ENCODE data around the gene CACNA2D2. TPM values are rescaled to one million over a fixed set of nuclear protein-coding genes. Genes with fewer than 3 reads are reported as not detected.
A peak's percentile ranks its signal among the peaks of the same experiment; 100 is the strongest.

CACNA2D2 gene
- total and polyA plus RNA-seq, 2 of the 8 experiments (the other 6 are each of a cell fraction or from before 2014, with no cell fraction given) = 14.1 to 25.0 TPM

- Histone ChIP-seq H3K4me2 (ENCODE audit: insufficient read depth in 1 of 2, low read depth in 2 of 2, low read length in 2 of 2) (no peak overlapping the region), H3K79me1 (ENCODE audit: low read depth, low read length) (no peaks in the 10 kb centered on the region; the same call in none of the 2 replicates), H3K9ac (replicated peaks in 1 of 4; ENCODE audit: extremely low read depth in 1 of 4, low read depth in 3 of 4, low read length in 3 of 4) (no peak overlapping the region), H3K36me3 (ENCODE audit: control insufficient read depth in 2 of 4, insufficient read depth in 4 of 4, low read length in 3 of 4) (no peaks in the 10 kb centered on the region), H3K56ac (replicated peaks; ENCODE audit: insufficient read length, low read depth, low read length) (no peak overlapping the region), H2BK12ac (ENCODE audit: low read depth, low read length) (peak overlapping the region; percentile 68; the same call in 1 of the 2 replicates), H4K5ac (ENCODE audit: insufficient read length, low read depth, low read length) (no peak overlapping the region), H4K91ac (replicated peaks; ENCODE audit: insufficient read length, low read length) (peak overlapping the region; percentile 44), H3K23ac (ENCODE audit: insufficient read length) (no peak overlapping the region), H4K8ac (ENCODE audit: extremely low read depth, insufficient read depth, low read length) (no peak overlapping the region), H3K4me1 (replicated peaks in 1 of 4; ENCODE audit: control insufficient read depth in 3 of 4, insufficient read depth in 4 of 4, low read length in 3 of 4) (peaks cover 14 to 53% (median 38%) of the 10 kb centered on the region in 4 experiments), H3K14ac (ENCODE audit: insufficient read length) (no peak overlapping the region), H4K20me1 (replicated peaks in 1 of 2; ENCODE audit: control insufficient read depth in 1 of 2, insufficient read depth in 2 of 2, low read length in 2 of 2) (peaks cover 2 to 11% of the 10 kb centered on the region in 2 experiments), H3K27me3 (replicated peaks in 1 of 4; ENCODE audit: control insufficient read depth in 3 of 4, extremely low read depth in 1 of 4, insufficient read depth in 3 of 4, low read length in 3 of 4) (peaks cover 0 to 2% (median 0%) of the 10 kb centered on the region in 4 experiments; a peak in 2 of 7 replicates), H2BK20ac (ENCODE audit: low read length) (0 out of 2 replicates have a peak overlapping the region, but pooled peaks have one; percentile 43), H3K27ac (ENCODE audit: low read depth, low read length) (no peak overlapping the region), H2BK15ac (ENCODE audit: low read length) (peak overlapping the region; percentile 65; the same call in 1 of the 2 replicates), H2AFZ (ENCODE audit: low read length) (no peak overlapping the region), H2BK5ac (ENCODE audit: low read depth, low read length) (peak overlapping the region; percentile 71; the same call in 1 of the 2 replicates), H2BK120ac (replicated peaks; ENCODE audit: low read depth, low read length) (no peak overlapping the region), H3K4me3 (ENCODE audit: extremely low read depth in 1 of 4, insufficient read depth in 2 of 4, low read depth in 3 of 4, low read length in 4 of 4) (no peak overlapping the region), H3K23me2 (ENCODE audit: low read depth, low read length) (no peaks in the 10 kb centered on the region), H2AK5ac (ENCODE audit: low read depth, low read length) (no peak overlapping the region), H3K9me3 (ENCODE audit: insufficient read depth in 2 of 2, low read depth in 1 of 2, low read length in 1 of 2) (no peaks in the 10 kb centered on the region), H3K4ac (replicated peaks; ENCODE audit: insufficient read length, low read depth, low read length) (no peak overlapping the region), H3K18ac (ENCODE audit: extremely low read depth, low read length) (0 out of 2 replicates have a peak overlapping the region, but pooled peaks have one; percentile 63), H3K79me2 (ENCODE audit: control insufficient read depth in 1 of 2, insufficient read depth in 2 of 2, low read length in 2 of 2) (peaks cover 0 to 3% of the 10 kb centered on the region in 2 experiments; a peak in 2 of 4 replicates)
- DNase-seq (ENCODE audit: low read depth in 1 of 2, low spot score in 2 of 2) = no peak
- CTCF ChIA-PET (ENCODE audit: partially characterized antibody) = interaction anchor here (0.8 to 2.2 kb wide), 11 partner anchors 8 to 78 kb away, joined by 3 to 8 read pairs (median 5); no protein-coding TSS in a partner anchor
- TF ChIP-seq E2F6 (IDR thresholded peaks at IDR 0.05) = peak; percentile 33; the same call in 1 of the 2 replicates
- TF ChIP-seq SIX5 (IDR thresholded peaks at IDR 0.05; ENCODE audit: low read depth, low read length) = no peak
- 74% methylated on average over 8 of the region's 8 CpGs; no CpG with 5 or more reads in 1 of the 2 experiments for WGBS, 2 experiments (ENCODE audit: extremely low coverage in 1 of 2, insufficient coverage in 1 of 2, insufficient read length in 1 of 2, insufficient replicate concordance in 2 of 2, low coverage in 1 of 2, low lambda C conversion rate in 2 of 2, missing lambda C conversion rate in 1 of 2)
- no peak for FAIRE-seq
- POLR2A ChIA-PET (ENCODE audit: partially characterized antibody) = interaction anchor here (1.0 to 1.4 kb wide), 3 partner anchors 10 to 98 kb away, joined by 3 to 5 read pairs (median 3); no protein-coding TSS in a partner anchor
Observed at GRCh38 chr3:50494126-50494525, 9.3 kb downstream of the CACNA2D2 start.

All from H1 (cell line).